ENCODE measurements around the gene RAPGEF6. TPM values are rescaled to one million over a fixed set of nuclear protein-coding genes. Genes with fewer than 3 reads are reported as not detected.

The RAPGEF6 gene
- total and polyA plus RNA-seq, 9 of the 15 experiments (the other 6 are each of a cell fraction or from before 2014, with no cell fraction given), result 2.7 to 23.4 (median 12.7) TPM

DNA sequence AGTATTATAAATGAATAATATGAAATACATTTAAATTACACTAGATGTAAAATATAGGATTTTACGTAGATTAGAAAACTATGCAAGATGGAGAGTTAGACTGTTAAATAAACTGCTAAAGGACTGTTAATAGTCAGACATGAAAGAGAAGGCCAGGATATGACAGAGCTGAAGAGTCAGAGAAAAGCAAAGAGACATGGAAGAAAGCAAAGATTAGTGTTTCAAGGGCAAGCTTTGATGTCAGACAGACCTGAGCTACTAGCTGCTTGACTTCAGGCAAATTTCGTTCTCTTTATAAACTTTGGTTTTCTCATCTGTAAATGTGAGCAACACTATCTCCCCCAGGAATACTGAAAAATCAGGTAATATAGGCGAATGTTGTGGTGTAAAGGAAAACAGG is 161.3 kb downstream of the RAPGEF6 start:
- ATAC-seq (no peak), FAIRE-seq (no peak), DNase-seq (ENCODE audit: extremely low read depth in 1 of 4, low spot score in 3 of 4) (no peak)
- H3K9me3 ChIP-seq (replicated peaks; ENCODE audit: control insufficient read depth, insufficient read depth, low read depth, low read length), result no peaks in the 10 kb centered on the region
- no peaks in the 10 kb centered on the region for H3K27me3 ChIP-seq (ENCODE audit: control insufficient read depth in 2 of 2, insufficient read depth in 2 of 2, low read length in 2 of 2)
- WGBS (ENCODE audit: insufficient coverage, low coverage, missing lambda C conversion rate), result 99% methylated on average over 3 of the region's 3 CpGs
- BruUV-seq (replicated peaks), result no TSS peak
- CTCF ChIA-PET (ENCODE audit: low intra/inter-chr PET ratio), result interaction anchor here (0.7 kb wide), 1 partner anchor 12 kb away, joined by 3 read pairs; no protein-coding TSS in a partner anchor
- peaks cover 40% of the 10 kb centered on the region for H3K36me3 ChIP-seq (ENCODE audit: control insufficient read depth, insufficient read depth, low read length)
- H3K9me1 ChIP-seq (ENCODE audit: control insufficient read depth, insufficient read depth, low read length), result no peaks in the 10 kb centered on the region
- H2AFZ ChIP-seq (ENCODE audit: low read depth, low read length), result no peak overlapping the region
- H3K4me2 ChIP-seq (ENCODE audit: insufficient read depth, low read length), result no peak overlapping the region
- no peak overlapping the region for H3K4me3 ChIP-seq
- in situ Hi-C loops (cut with MboI) (no loop called here), intact Hi-C loops (cut with micrococcal nuclease) (no loop called here)
- H3K79me2 ChIP-seq (ENCODE audit: control insufficient read depth, insufficient read depth, low read length), result no peaks in the 10 kb centered on the region
- H3K9ac ChIP-seq (ENCODE audit: insufficient read depth in 1 of 2, low read depth in 2 of 2, low read length in 2 of 2), result no peak overlapping the region
- H4K20me1 ChIP-seq (replicated peaks; ENCODE audit: control insufficient read depth, insufficient read depth, low read length), result no peaks in the 10 kb centered on the region
- no peak for TF ChIP-seq SMARCA5 (IDR thresholded peaks at IDR 0.05)
- no peak for TF ChIP-seq SRF (CRISPR knock-in tag; IDR thresholded peaks at IDR 0.05)
- no peak for TF ChIP-seq ARNT (IDR thresholded peaks at IDR 0.05)
- no peak for TF ChIP-seq CBX2 (IDR thresholded peaks at IDR 0.05; ENCODE audit: insufficient read depth, low read length, poor library complexity, severe bottlenecking)
- no peak for TF ChIP-seq RBM15 (IDR thresholded peaks at IDR 0.05; ENCODE audit: insufficient read depth, low read length)
- TF ChIP-seq TAF1 (IDR thresholded peaks at IDR 0.05; ENCODE audit: control insufficient read depth, extremely low read depth, insufficient read depth, low read length, severe bottlenecking), result no peak
- TF ChIP-seq HNRNPUL1 (IDR thresholded peaks at IDR 0.05; ENCODE audit: low read length), result no peak
- TF ChIP-seq, protein P1, sequence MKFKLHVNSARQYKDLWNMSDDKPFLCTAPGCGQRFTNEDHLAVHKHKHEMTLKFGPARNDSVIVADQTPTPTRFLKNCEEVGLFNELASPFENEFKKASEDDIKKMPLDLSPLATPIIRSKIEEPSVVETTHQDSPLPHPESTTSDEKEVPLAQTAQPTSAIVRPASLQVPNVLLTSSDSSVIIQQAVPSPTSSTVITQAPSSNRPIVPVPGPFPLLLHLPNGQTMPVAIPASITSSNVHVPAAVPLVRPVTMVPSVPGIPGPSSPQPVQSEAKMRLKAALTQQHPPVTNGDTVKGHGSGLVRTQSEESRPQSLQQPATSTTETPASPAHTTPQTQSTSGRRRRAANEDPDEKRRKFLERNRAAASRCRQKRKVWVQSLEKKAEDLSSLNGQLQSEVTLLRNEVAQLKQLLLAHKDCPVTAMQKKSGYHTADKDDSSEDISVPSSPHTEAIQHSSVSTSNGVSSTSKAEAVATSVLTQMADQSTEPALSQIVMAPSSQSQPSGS (CRISPR knock-in tag; IDR thresholded peaks at IDR 0.05), result no peak
- TF ChIP-seq, protein P2, sequence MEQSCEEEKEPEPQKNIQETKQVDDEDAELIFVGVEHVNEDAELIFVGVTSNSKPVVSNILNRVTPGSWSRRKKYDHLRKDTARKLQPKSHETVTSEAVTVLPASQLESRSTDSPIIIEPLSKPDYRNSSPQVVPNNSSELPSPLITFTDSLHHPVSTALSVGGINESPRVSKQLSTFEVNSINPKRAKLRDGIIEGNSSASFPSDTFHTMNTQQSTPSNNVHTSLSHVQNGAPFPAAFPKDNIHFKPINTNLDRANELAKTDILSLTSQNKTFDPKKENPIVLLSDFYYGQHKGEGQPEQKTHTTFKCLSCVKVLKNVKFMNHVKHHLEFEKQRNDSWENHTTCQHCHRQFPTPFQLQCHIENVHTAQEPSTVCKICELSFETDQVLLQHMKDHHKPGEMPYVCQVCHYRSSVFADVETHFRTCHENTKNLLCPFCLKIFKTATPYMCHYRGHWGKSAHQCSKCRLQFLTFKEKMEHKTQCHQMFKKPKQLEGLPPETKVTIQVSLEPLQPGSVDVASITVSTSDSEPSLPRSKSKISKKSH (CRISPR knock-in tag; IDR thresholded peaks at IDR 0.05), result no peak
- TF ChIP-seq, protein P3, sequence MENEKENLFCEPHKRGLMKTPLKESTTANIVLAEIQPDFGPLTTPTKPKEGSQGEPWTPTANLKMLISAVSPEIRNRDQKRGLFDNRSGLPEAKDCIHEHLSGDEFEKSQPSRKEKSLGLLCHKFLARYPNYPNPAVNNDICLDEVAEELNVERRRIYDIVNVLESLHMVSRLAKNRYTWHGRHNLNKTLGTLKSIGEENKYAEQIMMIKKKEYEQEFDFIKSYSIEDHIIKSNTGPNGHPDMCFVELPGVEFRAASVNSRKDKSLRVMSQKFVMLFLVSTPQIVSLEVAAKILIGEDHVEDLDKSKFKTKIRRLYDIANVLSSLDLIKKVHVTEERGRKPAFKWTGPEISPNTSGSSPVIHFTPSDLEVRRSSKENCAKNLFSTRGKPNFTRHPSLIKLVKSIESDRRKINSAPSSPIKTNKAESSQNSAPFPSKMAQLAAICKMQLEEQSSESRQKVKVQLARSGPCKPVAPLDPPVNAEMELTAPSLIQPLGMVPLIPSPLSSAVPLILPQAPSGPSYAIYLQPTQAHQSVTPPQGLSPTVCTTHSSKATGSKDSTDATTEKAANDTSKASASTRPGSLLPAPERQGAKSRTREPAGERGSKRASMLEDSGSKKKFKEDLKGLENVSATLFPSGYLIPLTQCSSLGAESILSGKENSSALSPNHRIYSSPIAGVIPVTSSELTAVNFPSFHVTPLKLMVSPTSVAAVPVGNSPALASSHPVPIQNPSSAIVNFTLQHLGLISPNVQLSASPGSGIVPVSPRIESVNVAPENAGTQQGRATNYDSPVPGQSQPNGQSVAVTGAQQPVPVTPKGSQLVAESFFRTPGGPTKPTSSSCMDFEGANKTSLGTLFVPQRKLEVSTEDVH (IDR thresholded peaks at IDR 0.05; ENCODE audit: low read depth, partially characterized antibody), result no peak
- no peak for TF ChIP-seq NCOR1 (IDR thresholded peaks at IDR 0.05)
- TF ChIP-seq MAFF (IDR thresholded peaks at IDR 0.05; ENCODE audit: low read length), result no peak
- TF ChIP-seq EWSR1 (IDR thresholded peaks at IDR 0.05; ENCODE audit: borderline replicate concordance, low read depth, partially characterized antibody), result no peak
- TF ChIP-seq SNIP1 (IDR thresholded peaks at IDR 0.05; ENCODE audit: low read depth), result no peak
- TF ChIP-seq, protein P4, sequence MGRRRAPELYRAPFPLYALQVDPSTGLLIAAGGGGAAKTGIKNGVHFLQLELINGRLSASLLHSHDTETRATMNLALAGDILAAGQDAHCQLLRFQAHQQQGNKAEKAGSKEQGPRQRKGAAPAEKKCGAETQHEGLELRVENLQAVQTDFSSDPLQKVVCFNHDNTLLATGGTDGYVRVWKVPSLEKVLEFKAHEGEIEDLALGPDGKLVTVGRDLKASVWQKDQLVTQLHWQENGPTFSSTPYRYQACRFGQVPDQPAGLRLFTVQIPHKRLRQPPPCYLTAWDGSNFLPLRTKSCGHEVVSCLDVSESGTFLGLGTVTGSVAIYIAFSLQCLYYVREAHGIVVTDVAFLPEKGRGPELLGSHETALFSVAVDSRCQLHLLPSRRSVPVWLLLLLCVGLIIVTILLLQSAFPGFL (CRISPR knock-in tag; IDR thresholded peaks at IDR 0.05), result no peak
- no peak for TF ChIP-seq PML (IDR thresholded peaks at IDR 0.05; ENCODE audit: low read length)
- no peak for TF ChIP-seq EHMT2 (IDR thresholded peaks at IDR 0.05)
- no peak for TF ChIP-seq ZNF764 (CRISPR knock-in tag; IDR thresholded peaks at IDR 0.05; ENCODE audit: low read depth)
- H3K27ac ChIP-seq (ENCODE audit: extremely low read depth, low read depth, low read length), result no peak overlapping the region
- POLR2A ChIA-PET, result no interaction called here
- no peaks in the 10 kb centered on the region for H3K4me1 ChIP-seq (replicated peaks in 1 of 2; ENCODE audit: control insufficient read depth in 2 of 2, insufficient read depth in 2 of 2, low read length in 2 of 2)

All from K562 (cell line).